ENCODE measurements around the gene AUNIP.
"Not testable (repeated sequence)": the region's sequence is repeated elsewhere in the genome, so short reads cannot be mapped to it uniquely, and the experiment has no call there.

Gene AUNIP

DNA sequence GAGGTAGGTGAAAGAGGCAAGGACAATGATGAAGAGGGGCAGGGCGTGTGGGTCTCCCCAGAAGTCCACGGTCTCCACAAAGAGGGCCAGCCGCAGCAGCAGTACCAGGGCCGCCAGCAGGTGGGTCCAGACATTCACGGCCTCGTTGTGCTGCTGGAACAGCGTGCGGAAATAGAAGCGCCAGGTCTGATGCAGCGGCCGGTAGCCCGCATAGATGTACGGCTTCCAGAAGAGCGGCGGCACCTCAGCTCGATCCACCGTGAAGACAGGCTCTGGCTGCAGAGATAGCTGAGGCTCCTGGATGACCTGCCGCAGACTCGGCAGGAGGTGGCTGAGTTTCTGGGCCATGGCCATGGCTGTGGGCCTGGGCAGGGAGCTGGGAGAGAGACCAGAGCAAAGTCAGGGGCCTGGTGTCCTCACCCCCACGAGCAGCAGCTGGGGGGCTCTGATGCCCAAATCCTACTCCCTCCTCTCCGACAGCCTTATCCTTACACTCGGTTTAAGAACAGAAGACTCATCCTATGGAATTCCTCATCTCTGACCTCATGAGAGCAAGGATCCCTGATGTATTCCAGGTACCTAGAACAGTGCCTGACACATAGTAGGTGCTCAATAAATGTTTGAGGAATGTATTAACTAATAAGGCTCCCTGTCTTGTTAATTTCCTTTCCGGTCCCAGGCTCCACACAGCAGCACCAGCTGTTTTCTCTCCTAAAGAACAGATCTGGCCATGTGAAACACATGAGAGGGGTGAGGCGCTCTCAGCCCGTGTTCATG lies 4.4 kb upstream of the AUNIP start:
- DNase-seq, result no peak

DNA sequence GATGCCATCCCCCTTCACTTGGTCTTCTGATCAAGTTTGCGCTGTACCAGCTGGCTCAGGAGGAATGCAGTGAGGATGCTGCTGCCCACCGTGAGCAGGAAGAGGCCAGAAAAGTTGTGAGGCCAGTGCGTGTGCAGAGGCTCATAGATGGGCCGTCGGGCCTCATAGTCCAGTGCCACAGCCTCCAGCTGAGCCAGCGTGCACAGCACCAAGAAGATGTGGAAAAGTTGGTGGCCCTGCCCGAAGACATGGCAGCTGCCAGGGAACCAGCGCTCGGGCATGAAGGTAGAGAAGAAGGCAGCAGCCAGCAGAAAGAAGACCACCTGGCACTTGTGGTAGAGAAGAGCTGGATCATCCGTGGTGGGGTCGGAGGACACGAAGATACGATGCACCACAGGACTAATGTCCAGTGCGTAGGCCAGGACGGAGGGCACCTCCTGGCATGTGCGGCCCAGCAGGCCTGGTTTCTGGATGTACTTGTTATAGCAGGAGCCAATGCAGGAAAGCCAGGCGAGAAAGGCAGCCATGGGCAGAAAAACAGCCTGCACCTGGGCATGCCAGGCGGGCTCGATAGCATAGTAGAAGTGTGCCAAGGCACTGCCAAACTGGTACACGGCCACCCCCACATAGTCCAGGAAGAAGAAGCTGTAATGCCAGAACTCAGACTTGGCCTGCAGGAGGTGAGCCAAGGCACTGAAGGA lies 3.7 kb upstream of the AUNIP start:
- no peak for DNase-seq

DNA sequence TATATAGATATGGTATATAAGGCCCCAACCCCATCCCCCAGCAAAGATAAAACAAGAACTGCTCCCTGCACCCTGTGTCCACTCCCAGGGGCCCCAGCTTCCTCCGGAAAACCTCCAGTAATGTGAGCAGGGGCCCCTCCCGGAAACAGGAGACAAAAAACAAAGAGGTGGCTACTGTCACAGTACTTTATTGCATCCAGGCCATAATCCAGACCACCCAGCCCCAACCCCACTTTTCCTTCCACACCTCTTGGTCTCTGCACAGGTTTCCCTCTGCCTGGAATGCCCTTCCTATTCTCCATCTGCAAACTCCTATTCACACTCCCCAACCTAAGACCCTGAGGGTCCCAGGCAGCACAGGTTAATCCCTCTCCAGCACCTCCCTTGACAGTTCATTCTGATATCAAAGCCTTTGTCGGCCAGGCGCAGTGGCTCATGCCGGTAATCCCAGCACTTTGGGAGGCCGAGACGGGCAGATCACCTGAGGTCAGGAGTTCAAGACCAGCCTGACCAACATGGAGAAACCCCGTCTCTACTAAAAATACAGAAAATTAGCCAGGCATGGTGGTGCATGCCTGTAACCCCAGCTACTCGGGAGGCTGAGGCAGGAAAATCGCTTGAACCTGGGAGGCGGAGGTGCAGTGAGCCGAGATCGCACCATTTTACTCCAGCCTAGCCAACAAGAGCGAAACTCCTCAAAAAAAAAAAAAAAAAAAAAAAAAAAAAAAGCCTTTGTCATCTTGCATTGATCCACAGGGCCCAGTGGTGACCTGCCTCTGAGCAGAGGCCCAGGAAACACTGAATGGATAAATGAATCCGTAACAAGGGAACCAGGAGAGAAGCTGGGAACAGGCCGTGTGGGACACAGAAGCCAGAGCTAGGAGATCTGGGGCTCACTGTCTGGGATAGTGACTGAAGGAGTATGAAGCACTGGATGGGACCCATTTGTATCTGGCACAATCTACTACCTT lies 2.3 kb upstream of the AUNIP start:
- no peak for DNase-seq

DNA sequence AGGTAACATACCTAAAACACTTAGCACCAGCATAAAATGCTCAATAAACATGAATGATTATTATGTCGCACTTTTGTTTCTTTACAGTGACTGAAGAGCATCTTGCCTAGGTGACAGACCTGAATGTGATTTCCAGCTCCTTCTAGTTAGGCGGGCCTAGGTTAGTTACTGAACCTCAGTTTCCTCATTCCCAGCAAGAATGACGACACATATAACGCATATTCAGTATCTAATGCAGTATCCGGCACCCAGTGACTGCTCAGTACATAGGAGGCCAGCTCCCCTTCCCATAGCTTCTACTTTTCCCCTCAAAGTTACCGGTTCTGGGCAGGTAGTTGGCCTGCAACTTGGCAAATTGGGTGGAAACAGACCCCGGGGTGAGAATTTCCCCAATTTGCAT lies 763 bp downstream of the AUNIP start:
- DNase-seq, result no peak

DNA sequence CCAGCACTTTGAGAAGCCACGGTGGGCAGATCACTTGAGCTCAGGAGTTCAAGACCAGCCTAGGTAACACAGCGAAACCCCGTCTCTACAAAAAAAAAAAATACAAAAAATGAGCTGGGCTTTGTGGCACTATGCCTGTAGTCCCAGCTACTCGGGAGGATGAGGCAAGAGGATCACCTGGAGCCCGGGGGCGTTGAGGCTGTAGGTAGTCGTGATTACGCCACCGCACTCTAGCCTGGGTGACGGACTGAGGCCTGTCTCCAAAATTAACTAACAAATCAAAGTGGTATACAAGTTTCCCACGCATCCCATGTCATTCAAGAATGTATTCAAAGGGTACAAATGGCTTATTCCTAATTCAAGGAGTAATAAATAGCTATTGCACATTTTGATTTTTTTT lies 2.4 kb downstream of the AUNIP start:
- DNase-seq, result no peak

DNA sequence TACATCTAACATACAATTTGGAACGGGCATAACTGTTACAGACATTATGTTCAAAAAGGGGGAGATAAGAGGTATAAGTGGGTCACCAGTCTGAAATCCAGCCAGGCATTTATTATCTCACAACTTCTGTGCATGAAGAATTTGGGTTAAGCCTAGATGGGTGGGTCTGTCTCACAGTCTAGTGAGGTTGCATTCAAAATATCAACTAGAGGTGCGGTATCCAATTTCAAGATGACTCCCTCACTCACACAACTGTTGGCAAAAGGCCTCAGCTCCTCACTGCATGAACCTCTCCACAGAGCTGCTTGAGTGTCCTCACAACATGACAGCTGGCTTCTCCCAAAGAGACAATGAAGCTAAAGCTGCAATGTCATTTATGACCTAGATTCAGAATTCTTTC lies 4.7 kb downstream of the AUNIP start:
- DNase-seq, result no peak

DNA sequence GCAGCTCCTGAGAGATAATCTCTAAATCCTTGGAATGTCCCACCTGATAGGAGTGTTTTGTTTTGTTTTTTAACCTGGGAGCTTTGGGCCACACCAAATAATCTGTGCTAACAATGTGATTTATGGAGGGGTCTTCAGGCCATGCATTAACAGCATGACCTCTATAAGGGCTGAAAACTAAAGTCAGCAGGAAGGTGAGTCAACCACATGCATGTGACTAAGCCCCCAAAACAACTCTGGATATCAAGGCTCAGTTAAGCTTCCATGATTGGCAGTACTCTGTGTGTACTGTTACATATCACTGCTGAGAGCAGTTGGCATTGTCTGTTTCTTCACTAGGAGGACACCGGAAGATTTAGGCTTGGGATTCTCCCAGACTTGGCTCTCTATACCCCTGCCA lies 10.7 kb downstream of the AUNIP start:
- DNase-seq, result no peak

DNA sequence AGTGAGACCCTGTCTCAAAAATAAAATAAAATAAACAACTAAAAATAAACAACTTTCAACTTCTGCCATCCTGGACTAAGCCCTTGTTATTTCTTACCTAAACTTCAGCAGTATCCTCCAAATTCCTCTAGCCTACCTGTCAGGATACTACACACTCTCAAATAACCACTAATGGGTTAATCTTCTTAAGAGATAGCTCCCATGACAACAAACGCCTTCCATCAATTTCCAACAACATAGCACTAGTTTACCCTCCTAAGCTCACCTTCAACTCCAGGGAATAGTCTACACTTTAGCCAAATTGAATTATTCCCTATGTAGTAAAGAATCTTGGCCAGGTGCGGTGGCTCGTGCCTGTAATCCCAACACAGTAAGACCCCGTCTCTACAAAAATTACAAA lies 11.3 kb downstream of the AUNIP start:
- DNase-seq, result no peak

DNA sequence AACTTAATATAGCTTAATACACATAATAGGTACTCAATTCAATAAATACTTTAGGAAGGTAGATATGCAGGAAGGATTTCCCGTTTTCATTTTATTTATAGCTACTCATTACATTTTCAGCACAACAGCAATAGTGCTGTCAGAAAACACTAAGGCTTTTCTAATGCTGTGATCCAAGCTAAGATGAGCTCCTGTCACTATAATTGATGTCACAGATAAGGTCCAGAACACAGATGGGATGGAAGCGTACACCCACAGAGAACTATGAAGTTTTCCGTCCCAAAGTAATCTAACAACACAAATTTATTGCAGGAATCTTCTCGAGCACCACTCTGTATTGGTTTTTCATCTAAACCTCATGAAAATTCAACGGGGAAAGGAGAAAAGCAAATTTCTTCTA lies 13.6 kb downstream of the AUNIP start:
- DNase-seq, result no peak

DNA sequence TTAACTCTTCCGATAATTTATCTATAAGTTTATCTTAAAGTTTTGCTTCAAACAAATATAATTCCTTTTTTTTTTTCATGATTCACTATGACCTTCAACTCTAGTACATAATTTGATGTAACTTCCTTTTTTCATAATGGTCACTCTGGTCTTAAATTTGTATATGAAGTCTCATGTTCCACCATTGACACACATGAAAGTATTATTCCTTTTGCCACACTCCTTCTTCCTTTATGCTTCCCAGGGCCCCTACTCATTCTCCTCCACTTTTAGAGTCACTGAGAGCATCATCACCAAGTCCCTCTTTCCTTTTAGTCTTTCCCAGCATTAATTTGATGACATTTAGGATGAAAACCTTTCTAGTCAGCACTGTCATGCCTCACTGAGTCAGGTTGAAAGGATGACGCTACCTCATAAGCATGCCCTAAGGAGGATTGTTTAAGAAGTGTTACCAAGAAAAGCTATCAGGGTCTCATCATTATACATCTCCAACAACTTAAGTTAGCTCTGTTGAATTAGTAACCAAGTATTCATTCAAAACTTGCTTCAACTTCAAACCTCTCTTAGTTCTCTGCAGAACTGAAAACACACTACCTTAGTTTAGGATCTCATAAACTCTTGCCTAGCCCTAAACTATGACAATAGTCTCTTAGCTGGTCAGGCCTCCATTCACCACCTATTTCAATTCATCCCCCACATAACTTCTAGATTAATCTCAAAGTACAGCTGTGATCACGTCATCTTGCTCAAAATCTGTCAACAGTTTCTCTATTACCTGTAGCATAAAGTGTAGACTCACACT lies 14.5 kb downstream of the AUNIP start:
- DNase-seq, result no peak

DNA sequence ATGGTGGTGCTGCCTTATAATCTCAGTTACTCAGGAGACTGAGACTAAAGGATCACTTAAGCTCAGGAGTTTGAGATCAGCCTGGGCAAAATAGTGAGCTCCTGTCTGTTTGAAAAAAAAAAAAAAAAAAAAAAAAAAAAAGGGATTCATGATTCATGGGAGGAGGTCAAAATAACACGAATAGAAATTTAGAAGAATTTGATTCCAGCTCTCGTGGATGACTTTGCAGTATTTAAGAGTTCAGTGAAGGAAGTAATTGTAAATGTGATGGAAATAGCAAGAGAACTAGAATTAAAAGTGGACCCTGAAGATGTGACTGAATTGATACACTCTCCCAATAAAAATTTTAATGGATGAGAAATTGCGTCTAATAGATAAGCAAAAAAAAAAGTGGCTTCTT lies 15.8 kb downstream of the AUNIP start:
- no peak for DNase-seq

DNA sequence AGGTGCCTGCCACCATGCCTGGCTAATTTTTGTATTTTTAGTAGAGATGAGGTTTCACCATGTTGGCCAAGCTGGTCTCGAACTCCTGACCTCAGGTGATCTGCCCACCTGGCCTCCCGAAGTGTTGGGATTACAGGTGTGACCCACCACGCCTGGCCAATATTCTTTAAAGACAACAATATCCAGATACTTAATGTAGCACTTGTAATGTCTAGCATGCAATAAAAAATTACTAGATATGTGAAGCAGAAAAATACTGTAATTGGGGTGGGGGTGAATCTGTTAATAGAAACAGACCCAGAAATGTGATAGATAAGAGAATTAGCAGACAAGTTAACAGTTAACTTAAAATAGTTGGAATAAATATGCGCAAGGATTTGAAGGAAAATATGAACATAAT lies 19.4 kb downstream of the AUNIP start:
- not testable (repeated sequence) for DNase-seq

DNA sequence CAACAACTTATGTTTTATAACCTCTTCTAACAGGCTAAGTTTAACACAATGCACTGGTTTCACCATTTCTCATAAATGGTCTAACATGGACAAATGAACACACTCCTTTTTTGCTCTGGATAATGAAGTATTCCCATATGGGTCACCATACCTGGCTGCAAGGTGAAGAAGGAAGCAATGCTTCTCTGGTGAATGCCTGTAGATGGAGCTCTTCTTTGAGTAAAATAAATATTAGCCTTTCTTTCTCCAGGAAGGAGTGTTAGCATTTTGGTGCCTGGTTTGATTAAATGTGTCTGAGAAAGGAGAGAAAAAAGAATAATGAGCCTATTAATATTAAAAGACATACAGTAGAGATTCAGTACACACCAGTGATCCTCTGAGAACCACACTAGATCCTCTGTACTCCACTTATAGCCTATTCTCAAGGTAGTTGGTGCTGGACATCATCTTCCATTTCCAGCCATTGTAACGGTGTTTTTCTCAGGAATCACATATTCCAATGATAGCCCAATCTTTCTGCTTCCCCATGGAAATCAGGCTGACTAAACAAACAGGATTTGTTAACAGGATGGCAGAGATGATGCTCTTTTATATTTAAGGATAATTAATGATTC lies 21.9 kb downstream of the AUNIP start:
- no peak for DNase-seq

DNA sequence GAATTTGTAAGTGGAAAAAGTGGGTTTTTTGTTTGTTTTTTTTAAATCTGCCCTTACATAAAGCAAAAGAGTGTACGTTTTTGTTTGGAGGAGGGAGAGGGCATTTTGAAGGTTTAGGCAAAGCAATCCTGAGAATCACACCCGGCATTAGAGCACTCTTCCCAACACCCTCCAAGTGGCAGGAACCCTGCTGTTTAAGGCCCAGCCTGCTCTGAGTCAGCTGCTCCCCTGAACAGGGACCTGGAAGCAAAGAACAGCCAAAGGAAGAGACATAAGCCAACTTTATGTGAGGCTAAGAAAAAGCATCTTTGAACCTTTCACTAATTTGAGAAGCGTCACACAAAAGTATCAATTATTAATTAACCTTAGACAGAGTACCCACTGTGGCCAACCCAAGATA lies 22.6 kb downstream of the AUNIP start:
- DNase-seq, result no peak

DNA sequence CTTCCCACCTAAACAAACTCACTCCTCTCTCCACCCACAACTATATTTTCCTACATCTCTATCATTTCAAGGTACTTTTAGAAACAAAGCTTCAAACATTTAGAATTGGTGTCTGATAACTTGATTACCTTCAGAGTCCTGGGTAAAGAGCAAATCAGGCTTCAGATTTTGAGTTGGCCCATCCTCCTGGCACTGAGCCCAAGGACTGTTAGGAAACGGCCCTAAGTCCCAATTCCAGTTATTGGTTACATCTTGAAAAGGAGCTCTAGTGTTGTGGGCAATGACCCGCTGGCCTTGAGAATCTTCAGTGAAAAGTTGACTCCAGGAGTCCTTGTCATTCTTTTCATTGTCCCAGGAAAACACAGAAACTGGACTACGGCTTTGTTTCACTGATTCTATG lies 24.4 kb downstream of the AUNIP start:
- DNase-seq, result no peak

DNA sequence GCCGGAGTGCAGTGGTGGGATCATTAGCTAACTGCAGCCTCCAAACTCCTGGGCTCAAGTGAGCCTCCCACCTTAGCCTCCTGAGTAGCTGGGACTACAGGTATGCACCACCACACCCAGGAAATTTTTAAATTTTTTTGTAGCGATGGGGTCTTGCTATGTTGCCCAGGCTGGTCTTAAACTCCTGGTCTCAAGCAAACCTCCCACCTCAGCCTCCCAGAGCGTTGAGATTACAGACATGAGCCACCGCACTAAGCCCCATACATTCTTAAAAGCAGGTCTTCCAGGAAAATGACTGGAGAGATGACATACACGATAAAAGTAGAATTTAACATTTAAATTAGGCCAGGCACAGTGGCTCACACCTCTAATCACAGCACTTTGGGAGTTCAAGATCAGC lies 26.1 kb downstream of the AUNIP start:
- no peak for DNase-seq

DNA sequence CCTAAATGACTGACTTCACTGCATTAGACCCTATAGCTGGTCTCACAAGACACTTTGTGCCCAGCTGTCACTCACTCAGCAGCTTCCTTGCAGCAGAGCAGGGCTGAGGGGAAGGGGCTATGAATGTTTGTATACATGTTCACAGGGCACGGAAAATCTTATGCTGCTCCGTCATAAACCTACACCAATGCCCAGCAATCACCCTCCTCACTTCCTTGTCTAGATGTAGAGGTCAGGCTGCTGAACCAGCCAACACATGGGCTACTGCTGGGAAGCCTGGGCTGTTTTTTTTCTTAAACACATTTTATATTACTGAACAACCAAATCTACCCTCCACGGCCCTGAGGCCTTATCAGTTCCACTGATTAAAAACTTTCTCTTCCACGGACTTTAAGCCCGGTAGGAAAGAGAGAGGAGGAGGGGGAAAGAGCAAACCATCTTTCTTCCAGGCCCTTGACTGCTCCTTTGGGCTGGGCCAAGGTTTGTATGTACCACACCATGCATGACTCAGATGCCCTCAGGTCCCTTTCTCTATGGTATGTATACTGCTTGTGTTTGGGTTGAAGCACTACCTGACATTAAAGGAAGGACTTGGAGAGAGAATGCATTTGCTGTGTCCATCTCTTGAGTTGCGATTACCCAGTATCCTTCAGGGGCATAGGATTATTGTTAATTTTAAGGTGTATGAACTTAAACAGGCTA lies 26.8 kb downstream of the AUNIP start:
- no peak for DNase-seq

DNA sequence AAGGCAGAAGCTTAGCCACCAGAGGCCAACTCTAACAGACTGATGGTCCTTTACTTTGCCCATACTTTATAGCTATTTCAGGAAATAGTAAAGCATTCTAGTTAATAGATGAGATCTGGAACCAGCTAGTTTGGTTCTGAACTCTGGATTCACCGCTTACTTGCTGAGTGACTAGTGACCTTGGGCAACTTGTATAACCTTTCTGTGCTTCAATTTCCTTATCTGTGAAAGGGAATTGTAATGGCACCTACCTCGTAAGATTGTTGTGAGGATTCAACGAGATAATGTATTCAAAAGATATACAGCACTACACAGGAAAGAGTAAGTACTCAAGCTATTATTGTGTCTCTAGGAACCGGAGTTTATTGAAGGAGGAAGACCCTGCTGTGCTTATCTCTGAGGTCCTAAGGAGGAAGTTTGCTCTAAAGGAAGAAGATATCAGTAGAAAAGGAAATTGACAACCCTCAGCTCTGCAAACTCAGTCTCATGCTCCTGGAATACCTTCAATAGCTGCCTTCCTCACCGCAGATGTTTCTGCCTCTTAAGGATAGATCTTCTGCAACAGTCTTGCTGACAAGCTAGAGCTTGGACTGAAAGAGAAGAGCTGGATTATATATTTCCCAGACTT lies 27.6 kb downstream of the AUNIP start:
- DNase-seq, result no peak

DNA sequence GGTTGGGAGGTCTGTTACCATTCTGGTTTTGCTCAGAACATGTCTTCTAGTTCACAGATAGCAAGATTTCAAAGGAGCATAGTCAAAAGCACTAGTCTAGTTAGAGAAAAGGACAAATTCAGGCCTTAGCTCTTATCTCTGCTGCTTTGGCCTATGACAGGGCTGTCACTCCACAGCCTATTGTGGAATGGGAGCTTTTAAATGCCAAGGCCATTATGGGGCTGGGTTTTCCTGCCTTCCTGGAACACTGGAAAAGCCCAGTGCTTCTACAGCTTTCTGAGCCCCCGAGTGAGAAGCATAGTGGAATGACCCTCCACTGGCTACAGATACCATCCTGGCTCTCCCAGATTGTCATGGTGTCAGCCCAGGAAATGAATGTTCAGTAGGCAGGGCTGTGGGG lies 30.2 kb downstream of the AUNIP start:
- DNase-seq, result no peak

DNA sequence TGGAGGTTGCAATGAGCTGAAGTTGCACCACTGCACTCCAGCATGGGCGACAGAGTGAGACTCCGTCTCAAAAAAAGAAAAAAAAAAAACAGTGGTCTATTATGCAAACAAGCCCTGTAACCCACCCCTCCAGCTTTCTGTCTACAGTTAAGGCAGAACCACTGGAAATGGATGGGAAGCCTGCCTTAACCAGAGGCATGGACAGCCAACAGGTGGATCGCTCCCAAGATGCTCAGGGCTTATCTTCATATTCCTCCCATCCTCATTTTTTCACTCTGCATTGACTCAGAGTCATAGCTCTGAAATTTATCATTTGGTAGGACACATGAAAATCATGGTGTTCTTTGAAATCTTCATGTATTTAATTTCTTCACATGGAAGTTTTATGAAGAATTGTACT lies 30.8 kb downstream of the AUNIP start:
- DNase-seq, result no peak

DNA sequence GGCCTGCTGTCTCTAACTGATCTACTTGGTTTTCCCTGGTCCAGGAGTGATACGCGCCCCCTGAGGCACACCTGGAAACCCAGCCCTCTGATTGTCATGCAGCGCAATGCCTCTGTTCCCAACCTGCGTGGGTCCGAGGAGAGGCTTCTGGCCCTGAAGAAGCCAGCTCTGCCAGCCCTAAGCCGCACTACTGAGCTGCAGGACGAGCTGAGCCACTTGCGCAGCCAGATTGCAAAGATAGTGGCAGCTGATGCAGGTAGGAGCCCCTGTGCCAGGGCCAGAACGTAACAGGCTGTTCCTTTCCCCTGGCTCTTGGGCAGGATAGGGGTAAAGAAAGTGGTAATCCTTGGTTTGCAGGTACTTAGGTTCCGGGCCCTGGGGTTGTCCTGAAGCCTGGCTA lies 32.7 kb downstream of the AUNIP start:
- no peak for DNase-seq

Measured in NCI-H748 treated with DMSO at 0.1 percent for 48 hours (cell line).